HepG2 (cell line): ENCODE measurements around the gene CCDC61. TPM values are rescaled to one million over a fixed set of nuclear protein-coding genes. Genes with fewer than 3 reads are reported as not detected.

Experiments used
- ATAC-seq: fragments of 200-7000 bp; cut with Tn5 transposase; 3 replicates; pipeline ENCODE4 v1.9.1; 2020; ENCODE audit warnings: mild to moderate bottlenecking, moderate library complexity
- BruUV-seq: library from RNA; stranded (reverse); fragments of 400-500 nt; replicated peaks from 2 replicates; lab custom pipeline; 2021; lab: Mats Ljungman, UMichigan
- CTCF ChIA-PET: fragments of 300-600 bp; formaldehyde crosslinking; extraction: SDS; loops from one replicate; lab custom pipeline; 2021; ENCODE audit warnings: low total read pairs, inconsistent platforms, low intra/inter-chr PET ratio; lab: Yijun Ruan, JAX
- POLR2A ChIA-PET: fragments of 350-600 bp; sonication (Branson Sonifier 250); formaldehyde crosslinking; loops from one replicate; lab custom pipeline; 2020; ENCODE audit warnings: antibody characterized with exemption, inconsistent platforms; lab: Yijun Ruan, JAX
- DNase-seq: peaks from one replicate; pipeline ENCODE4 v3.0.0-alpha.2; 2015; ENCODE audit warnings: low spot score
- FAIRE-seq: peaks from 3 replicates; lab custom pipeline; 2011; peaks lifted over from hg19 to GRCh38; lab: Jason Lieb, UNC
- H2AFZ ChIP-seq: one replicate; pipeline ENCODE4 v1.6.1; 2011; ENCODE audit warnings: low read length, inconsistent platforms
- H3K27ac ChIP-seq: fragments of 300-600 bp; 3 replicates; pipeline ENCODE4 v1.8.0; 2011; ENCODE audit warnings: mixed run types, mild to moderate bottlenecking, mixed read lengths, low read length, inconsistent platforms; ENCODE audit not compliant: insufficient read depth; ENCODE audit errors: extremely low read length
- H3K27me3 ChIP-seq, 2 experiments: fragments of 200-600 bp in 1 of 2; 2 replicates in 1 of 2; 3 replicates in 1 of 2; pipeline versions ENCODE4 v1.6.0 to v1.8.0; 2011; ENCODE audit warnings: low read length in 2 of 2, mild to moderate bottlenecking in 2 of 2, moderate library complexity in 2 of 2, inconsistent platforms in 1 of 2; ENCODE audit not compliant: insufficient read depth in 2 of 2, control insufficient read depth in 1 of 2
- H3K36me3 ChIP-seq, 2 experiments: fragments of 200-600 bp in 1 of 2; replicated peaks in 1 of 2; 2 replicates in 1 of 2; 3 replicates in 1 of 2; pipeline versions ENCODE4 v1.5.1 to v1.8.0; 2011; ENCODE audit warnings: low read length in 2 of 2, inconsistent platforms in 1 of 2; ENCODE audit not compliant: insufficient read depth in 2 of 2, control insufficient read depth in 1 of 2
- H3K4me1 ChIP-seq: 2 replicates; pipeline ENCODE4 v1.5.1; 2012; ENCODE audit warnings: low read length, inconsistent platforms; ENCODE audit not compliant: insufficient read depth
- H3K4me2 ChIP-seq: 2 replicates; pipeline ENCODE4 v1.6.0; 2011; ENCODE audit warnings: low read depth, low read length, inconsistent platforms
- H3K4me3 ChIP-seq, 3 experiments: fragments of 200-600 bp in 1 of 3; sonication (generic), shearing (Covaris generic) in 1 of 3; replicated peaks in 1 of 3; 2 replicates each; pipeline ENCODE4 v1.5.1; 2011 to 2016; ENCODE audit warnings: low read length in 3 of 3, inconsistent platforms in 2 of 3, low read depth in 2 of 3, mild to moderate bottlenecking in 2 of 3, control low read depth in 1 of 3, mixed read lengths in 1 of 3; ENCODE audit not compliant: insufficient read depth in 1 of 3
- H3K79me2 ChIP-seq: one replicate; pipeline ENCODE4 v1.6.1; 2011; ENCODE audit warnings: low read length, inconsistent platforms; ENCODE audit not compliant: insufficient read depth
- H3K9ac ChIP-seq: 2 replicates; pipeline ENCODE4 v1.6.0; 2011; ENCODE audit warnings: mild to moderate bottlenecking, low read depth, low read length, inconsistent platforms; ENCODE audit not compliant: insufficient read depth
- H3K9me3 ChIP-seq: 2 replicates; pipeline ENCODE4 v1.5.1; 2012; ENCODE audit warnings: mild to moderate bottlenecking, low read length
- H4K20me1 ChIP-seq: 2 replicates; pipeline ENCODE4 v1.6.0; 2011; ENCODE audit warnings: inconsistent platforms, mild to moderate bottlenecking, low read length, moderate library complexity; ENCODE audit not compliant: insufficient read depth
- ZFP91 ChIP-seq: sonication (generic); formaldehyde crosslinking; IDR thresholded peaks from 2 replicates; pipeline ENCODE4 v1.9.0; 2022; ENCODE audit warnings: missing genetic modification reagents, mild to moderate bottlenecking, borderline replicate concordance
- ZNF577 ChIP-seq: sonication (generic); formaldehyde crosslinking; IDR thresholded peaks from 2 replicates; pipeline ENCODE4 v1.4.0; 2020; ENCODE audit warnings: mild to moderate bottlenecking, low read depth, missing genetic modification reagents, borderline replicate concordance
- WGBS: methylation state at CpG from one replicate; pipeline ENCODE4 v1.1.6; 2017; ENCODE audit warnings: low lambda C conversion rate; 5-methylcytosine and 5-hydroxymethylcytosine counted together
- in situ Hi-C: cut with HindIII; loops from 2 replicates; pipeline ENCODE4 v1.10.0; 2017; ENCODE audit warnings: low pct_unique_long_range_greater_than_20kb; ENCODE audit not compliant: extremely low pct_ligation_motif_present
- intact Hi-C: fragments of 100-400 bp; cut with micrococcal nuclease; formaldehyde crosslinking; loops from one replicate; pipeline ENCODE4 v1.10.0; 2022; ENCODE audit not compliant: unreplicated experiment
- polyA plus RNA-seq, 8 experiments: library from polyadenylated mRNA; depleted of rRNA in 3 of 8; stranded (reverse) in 7 of 8; unstranded in 1 of 8; fragments of >200 nt; fragmentation: Illumina TruSeq in 4 of 8; extraction: Trizol in 4 of 8; gene quantifications; 2 replicates each; pipeline versions ENCODE4 v1.2.1 to v1.2.3, GENCODE V29; 2011 to 2016; ENCODE audit warnings: low read depth in 4 of 8, missing spikeins in 1 of 8, mixed read lengths in 1 of 8; ENCODE audit not compliant: insufficient read depth in 1 of 8
- total RNA-seq, 5 experiments: library from RNA; depleted of rRNA; stranded (reverse); fragments of >200 nt; fragmentation: Illumina TruSeq; extraction: Trizol; gene quantifications; 2 replicates each; pipeline ENCODE4 v1.2.3, GENCODE V29; 2016; ENCODE audit warnings: low read depth in 1 of 5
- TF ChIP-seq, protein P1 (sequence below): sonication (generic); formaldehyde crosslinking; IDR thresholded peaks from 2 replicates; pipeline ENCODE4 v1.4.0; 2020; ENCODE audit warnings: missing genetic modification reagents, borderline replicate concordance
- TF ChIP-seq, protein P2 (sequence below): IDR thresholded peaks from 2 replicates; pipeline ENCODE4 v1.4.0; 2020; ENCODE audit warnings: mild to moderate bottlenecking, missing genetic modification reagents

Gene CCDC61
- total and polyA plus RNA-seq, 2 of the 13 experiments (the other 11 are each of a cell fraction or from before 2014, with no cell fraction given) = 4.2 to 4.9 TPM

DNA sequence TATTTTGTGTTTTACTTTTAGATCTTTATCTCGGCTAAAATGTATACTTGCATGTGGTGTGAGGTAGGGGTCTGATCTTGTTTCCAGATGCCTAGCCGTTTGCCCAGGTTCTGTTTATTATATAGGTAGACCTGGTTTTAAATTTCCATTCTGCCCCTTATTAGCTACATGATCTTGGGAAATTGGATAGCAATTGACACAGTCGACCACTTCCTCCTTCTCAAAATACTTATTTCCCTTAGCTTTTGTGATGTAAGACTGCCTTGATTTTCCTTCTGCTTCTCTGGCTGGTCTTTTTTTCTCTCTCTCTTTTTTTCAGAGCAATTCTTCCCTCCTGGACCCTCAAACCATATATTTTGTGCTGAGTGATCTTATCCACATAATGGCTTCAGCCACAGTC lies 30.6 kb downstream of the CCDC61 start:
- no peak overlapping the region for H3K27ac ChIP-seq
- no peaks in the 10 kb centered on the region for H3K9me3 ChIP-seq
- in situ Hi-C loops = loop anchor here (5.0 kb wide), 2 partner anchors 51 to 241 kb away; no protein-coding TSS in a partner anchor
- no peaks in the 10 kb centered on the region for H3K79me2 ChIP-seq
- FAIRE-seq = no peak
- ATAC-seq = no peak
- no peaks in the 10 kb centered on the region for H4K20me1 ChIP-seq
- ChIA-PET POLR2A (no interaction called here), CTCF (interaction anchor here (4.8 kb wide), 1 partner anchor 51 kb away, joined by 166 read pairs; no protein-coding TSS in a partner anchor)
- H3K9ac ChIP-seq = no peak overlapping the region
- no peak overlapping the region for H3K4me3 ChIP-seq
- 64% methylated on average over 3 of the region's 3 CpGs for WGBS
- no peaks in the 10 kb centered on the region for H3K36me3 ChIP-seq
- H2AFZ ChIP-seq = no peak overlapping the region
- peaks cover 19% of the 10 kb centered on the region for H3K4me1 ChIP-seq
- no peak for TF ChIP-seq ZNF577 (CRISPR knock-in tag)
- TF ChIP-seq, protein P1, sequence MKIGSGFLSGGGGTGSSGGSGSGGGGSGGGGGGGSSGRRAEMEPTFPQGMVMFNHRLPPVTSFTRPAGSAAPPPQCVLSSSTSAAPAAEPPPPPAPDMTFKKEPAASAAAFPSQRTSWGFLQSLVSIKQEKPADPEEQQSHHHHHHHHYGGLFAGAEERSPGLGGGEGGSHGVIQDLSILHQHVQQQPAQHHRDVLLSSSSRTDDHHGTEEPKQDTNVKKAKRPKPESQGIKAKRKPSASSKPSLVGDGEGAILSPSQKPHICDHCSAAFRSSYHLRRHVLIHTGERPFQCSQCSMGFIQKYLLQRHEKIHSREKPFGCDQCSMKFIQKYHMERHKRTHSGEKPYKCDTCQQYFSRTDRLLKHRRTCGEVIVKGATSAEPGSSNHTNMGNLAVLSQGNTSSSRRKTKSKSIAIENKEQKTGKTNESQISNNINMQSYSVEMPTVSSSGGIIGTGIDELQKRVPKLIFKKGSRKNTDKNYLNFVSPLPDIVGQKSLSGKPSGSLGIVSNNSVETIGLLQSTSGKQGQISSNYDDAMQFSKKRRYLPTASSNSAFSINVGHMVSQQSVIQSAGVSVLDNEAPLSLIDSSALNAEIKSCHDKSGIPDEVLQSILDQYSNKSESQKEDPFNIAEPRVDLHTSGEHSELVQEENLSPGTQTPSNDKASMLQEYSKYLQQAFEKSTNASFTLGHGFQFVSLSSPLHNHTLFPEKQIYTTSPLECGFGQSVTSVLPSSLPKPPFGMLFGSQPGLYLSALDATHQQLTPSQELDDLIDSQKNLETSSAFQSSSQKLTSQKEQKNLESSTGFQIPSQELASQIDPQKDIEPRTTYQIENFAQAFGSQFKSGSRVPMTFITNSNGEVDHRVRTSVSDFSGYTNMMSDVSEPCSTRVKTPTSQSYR = no peak
- TF ChIP-seq, protein P2, sequence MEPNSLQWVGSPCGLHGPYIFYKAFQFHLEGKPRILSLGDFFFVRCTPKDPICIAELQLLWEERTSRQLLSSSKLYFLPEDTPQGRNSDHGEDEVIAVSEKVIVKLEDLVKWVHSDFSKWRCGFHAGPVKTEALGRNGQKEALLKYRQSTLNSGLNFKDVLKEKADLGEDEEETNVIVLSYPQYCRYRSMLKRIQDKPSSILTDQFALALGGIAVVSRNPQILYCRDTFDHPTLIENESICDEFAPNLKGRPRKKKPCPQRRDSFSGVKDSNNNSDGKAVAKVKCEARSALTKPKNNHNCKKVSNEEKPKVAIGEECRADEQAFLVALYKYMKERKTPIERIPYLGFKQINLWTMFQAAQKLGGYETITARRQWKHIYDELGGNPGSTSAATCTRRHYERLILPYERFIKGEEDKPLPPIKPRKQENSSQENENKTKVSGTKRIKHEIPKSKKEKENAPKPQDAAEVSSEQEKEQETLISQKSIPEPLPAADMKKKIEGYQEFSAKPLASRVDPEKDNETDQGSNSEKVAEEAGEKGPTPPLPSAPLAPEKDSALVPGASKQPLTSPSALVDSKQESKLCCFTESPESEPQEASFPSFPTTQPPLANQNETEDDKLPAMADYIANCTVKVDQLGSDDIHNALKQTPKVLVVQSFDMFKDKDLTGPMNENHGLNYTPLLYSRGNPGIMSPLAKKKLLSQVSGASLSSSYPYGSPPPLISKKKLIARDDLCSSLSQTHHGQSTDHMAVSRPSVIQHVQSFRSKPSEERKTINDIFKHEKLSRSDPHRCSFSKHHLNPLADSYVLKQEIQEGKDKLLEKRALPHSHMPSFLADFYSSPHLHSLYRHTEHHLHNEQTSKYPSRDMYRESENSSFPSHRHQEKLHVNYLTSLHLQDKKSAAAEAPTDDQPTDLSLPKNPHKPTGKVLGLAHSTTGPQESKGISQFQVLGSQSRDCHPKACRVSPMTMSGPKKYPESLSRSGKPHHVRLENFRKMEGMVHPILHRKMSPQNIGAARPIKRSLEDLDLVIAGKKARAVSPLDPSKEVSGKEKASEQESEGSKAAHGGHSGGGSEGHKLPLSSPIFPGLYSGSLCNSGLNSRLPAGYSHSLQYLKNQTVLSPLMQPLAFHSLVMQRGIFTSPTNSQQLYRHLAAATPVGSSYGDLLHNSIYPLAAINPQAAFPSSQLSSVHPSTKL (CRISPR knock-in tag) = no peak
- TF ChIP-seq ZFP91 (CRISPR knock-in tag) = no peak
- TF ChIP-seq, all 625 proteins: peak for 0
- no peak overlapping the region for H3K4me2 ChIP-seq
- no peaks in the 10 kb centered on the region for H3K27me3 ChIP-seq
- intact Hi-C loops = no loop called here
- BruUV-seq = no TSS peak
- DNase-seq = no peak
